Kidney epithelial cell (primary cell): ENCODE measurements around the gene HTR3C. TPM values are rescaled to one million over a fixed set of nuclear protein-coding genes. Genes with fewer than 3 reads are reported as not detected.

ENCODE experiments used
- DNase-seq: peaks from one replicate; pipeline ENCODE4 v3.0.0-alpha.2; 2010; ENCODE audit warnings: low read depth
- H3K27me3 ChIP-seq: 2 replicates; pipeline ENCODE4 v1.6.0; 2011; ENCODE audit warnings: low read length; ENCODE audit not compliant: control insufficient read depth, insufficient read depth
- H3K36me3 ChIP-seq: 2 replicates; pipeline ENCODE4 v1.5.1; 2011; ENCODE audit warnings: low read length; ENCODE audit not compliant: control insufficient read depth, insufficient read depth
- H3K4me3 ChIP-seq: 2 replicates; pipeline ENCODE4 v1.5.1; 2011; ENCODE audit warnings: low read depth, mild to moderate bottlenecking, control low read depth, low read length
- total RNA-seq: library from RNA; depleted of rRNA; stranded (reverse); fragments of >200 nt; gene quantifications from 2 replicates; pipeline ENCODE4 v1.2.3, GENCODE V29; 2015
- TF ChIP-seq, protein P1 (sequence below): IDR thresholded peaks from 2 replicates; pipeline ENCODE4 v1.5.1; 2011; ENCODE audit warnings: mild to moderate bottlenecking, moderate library complexity, low read length, control low read depth, inconsistent platforms; ENCODE audit not compliant: insufficient read depth, poor library complexity, severe bottlenecking

The HTR3C gene
- total RNA-seq, 1 donor from 2014 or later = not detected

DNA sequence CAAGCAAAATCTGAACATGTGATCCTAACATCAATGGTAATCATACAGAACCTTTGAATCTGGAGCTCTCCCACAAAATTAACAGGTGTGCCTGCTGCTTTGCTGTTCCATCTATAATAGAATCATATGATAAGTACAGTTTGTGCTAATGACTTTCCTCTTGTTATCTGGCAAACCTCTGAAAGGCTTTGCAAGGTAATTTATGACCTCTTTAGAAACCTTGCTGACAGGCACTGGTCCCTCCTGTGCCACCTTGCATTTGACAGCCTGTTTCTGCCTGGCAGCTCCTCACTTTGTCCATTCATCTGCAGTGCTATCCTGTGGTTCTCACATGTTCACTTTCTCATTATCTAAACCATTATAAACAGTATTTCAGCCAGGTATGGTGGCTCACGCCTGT is 10.2 kb upstream of the HTR3C start:
- TF ChIP-seq, protein P1, sequence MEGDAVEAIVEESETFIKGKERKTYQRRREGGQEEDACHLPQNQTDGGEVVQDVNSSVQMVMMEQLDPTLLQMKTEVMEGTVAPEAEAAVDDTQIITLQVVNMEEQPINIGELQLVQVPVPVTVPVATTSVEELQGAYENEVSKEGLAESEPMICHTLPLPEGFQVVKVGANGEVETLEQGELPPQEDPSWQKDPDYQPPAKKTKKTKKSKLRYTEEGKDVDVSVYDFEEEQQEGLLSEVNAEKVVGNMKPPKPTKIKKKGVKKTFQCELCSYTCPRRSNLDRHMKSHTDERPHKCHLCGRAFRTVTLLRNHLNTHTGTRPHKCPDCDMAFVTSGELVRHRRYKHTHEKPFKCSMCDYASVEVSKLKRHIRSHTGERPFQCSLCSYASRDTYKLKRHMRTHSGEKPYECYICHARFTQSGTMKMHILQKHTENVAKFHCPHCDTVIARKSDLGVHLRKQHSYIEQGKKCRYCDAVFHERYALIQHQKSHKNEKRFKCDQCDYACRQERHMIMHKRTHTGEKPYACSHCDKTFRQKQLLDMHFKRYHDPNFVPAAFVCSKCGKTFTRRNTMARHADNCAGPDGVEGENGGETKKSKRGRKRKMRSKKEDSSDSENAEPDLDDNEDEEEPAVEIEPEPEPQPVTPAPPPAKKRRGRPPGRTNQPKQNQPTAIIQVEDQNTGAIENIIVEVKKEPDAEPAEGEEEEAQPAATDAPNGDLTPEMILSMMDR = no peak
- H3K4me3 ChIP-seq = no peak overlapping the region
- DNase-seq = no peak
- H3K27me3 ChIP-seq = no peaks in the 10 kb centered on the region
- no peaks in the 10 kb centered on the region for H3K36me3 ChIP-seq

DNA sequence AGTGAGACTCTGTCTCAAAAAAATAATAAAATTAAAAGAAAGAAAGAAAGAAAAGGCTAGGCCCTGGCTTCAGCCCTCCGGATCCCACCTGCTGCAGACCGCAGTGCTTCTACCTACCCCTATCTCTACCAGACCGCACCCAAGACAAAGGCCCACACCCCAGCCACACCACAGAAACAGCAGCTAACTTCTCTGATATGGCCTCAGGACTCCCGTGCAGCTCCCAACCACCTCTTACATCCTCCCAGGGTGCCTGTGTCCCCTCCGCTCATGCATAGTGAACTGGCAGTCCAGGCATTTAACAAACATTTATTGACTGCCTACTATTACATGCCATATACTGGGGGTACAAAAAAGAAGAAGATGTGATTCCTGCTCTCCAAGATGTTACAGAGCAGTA is 6.9 kb upstream of the HTR3C start:
- DNase-seq = no peak
- H3K36me3 ChIP-seq = no peaks in the 10 kb centered on the region
- H3K27me3 ChIP-seq = peaks cover 2% of the 10 kb centered on the region
- TF ChIP-seq, protein P1 = no peak
- no peak overlapping the region for H3K4me3 ChIP-seq

DNA sequence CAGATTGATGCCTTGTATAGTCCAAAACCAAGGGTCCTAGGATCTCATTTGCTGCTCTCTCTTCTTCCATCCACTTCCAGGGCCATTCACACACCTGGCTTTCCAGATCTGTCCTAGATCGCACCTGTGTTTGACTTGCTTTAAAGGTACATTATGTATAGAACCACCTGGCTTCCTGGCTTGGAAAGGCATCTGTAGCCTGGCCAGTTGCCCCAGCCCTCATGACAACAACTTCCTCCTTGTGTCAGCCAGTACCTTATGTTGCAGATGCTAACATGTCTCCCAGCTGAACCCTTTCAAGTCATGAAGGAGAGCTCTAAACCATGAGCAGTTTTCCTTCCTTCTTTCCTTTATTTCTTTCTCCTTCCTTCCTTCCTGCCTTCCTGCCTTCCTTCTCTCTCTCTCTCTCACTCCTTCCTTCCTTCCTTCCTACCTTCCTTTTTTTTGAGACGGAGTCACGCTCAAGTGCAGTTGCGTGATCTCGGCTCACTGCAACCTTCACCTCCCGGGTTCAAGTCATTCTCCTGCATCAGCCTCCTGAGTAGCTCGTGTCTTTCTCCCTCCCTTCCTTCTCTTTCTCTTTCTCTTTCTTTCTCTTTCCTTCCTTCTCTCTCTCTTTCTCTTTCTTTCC is 2.5 kb upstream of the HTR3C start:
- H3K4me3 ChIP-seq = no peak overlapping the region
- no peak for DNase-seq
- H3K36me3 ChIP-seq = no peaks in the 10 kb centered on the region
- H3K27me3 ChIP-seq = peaks cover 7% of the 10 kb centered on the region
- TF ChIP-seq, protein P1 = no peak

DNA sequence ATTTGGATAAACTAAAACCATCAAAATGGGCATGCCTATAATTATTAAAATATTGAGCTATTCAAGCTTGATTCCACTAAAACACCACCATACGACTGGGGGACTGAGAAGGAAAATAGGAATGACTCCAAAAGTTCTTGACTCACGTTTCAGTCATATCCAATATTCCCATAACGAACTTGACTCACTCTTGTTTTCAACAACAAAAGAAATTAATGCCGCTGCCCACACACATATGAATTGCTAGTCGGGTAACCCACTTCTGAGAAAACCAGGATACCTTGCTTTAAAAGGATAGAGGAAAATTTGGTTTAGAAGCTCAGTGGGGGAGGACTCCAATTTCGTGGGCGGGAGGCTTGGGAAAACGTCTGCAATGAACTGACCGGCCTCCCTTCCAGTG is 5.2 kb downstream of the HTR3C start:
- Histone ChIP-seq H3K4me3 (no peak overlapping the region), H3K27me3 (peaks cover 5% of the 10 kb centered on the region), H3K36me3 (no peaks in the 10 kb centered on the region)
- TF ChIP-seq, protein P1 = no peak
- DNase-seq = no peak

DNA sequence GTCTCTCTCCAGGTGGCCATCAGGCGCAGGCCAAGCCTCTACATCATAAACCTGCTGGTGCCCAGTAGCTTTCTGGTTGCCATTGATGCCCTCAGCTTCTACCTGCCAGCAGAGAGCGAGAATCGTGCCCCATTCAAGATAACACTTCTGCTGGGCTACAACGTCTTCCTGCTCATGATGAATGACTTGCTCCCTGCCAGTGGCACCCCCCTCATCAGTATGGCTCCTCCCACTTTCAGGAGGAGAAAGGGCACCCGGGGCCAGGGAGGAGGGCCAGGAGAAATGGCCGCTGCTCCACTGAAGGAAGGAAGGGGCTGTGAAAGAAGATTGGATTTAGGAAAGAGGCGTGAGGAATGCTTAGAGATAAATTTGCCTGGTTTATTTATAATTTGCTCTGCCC is 6.6 kb downstream of the HTR3C start:
- H3K27me3 ChIP-seq = peaks cover 2% of the 10 kb centered on the region
- DNase-seq = no peak
- H3K4me3 ChIP-seq = no peak overlapping the region
- TF ChIP-seq, protein P1 = no peak
- no peaks in the 10 kb centered on the region for H3K36me3 ChIP-seq

DNA sequence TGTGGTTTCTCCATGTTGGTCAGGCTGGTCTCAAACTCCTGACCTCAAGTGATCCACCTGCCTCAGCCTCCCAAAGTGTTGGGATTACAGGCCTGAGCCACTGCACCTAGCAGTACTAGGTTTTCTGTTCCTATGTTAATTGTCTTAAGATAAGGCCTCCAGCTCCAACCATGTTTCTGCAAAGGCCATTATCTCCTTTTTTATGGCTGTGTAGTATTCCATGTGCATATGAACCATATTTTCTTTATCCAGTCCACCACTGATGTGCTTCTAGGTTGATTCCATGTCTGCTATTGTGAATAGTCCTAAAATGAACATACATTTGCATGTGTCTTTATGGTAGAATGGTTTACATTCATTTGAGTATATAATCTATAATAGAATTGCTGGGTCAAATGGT is 9.8 kb downstream of the HTR3C start:
- no peak for DNase-seq
- Histone ChIP-seq H3K27me3 (peaks cover 2% of the 10 kb centered on the region), H3K4me3 (no peak overlapping the region), H3K36me3 (no peaks in the 10 kb centered on the region)
- TF ChIP-seq, protein P1 = no peak
